Fibroblast of skin of right biceps (primary cell): ENCODE data around the gene NT5M.
"Not testable (repeated sequence)": the region's sequence is repeated elsewhere in the genome, so short reads cannot be mapped to it uniquely, and the experiment has no call there.

ENCODE experiments used
- DNase-seq: peaks from one replicate; pipeline ENCODE4 v3.0.0-alpha.2; 2013

The NT5M gene

DNA sequence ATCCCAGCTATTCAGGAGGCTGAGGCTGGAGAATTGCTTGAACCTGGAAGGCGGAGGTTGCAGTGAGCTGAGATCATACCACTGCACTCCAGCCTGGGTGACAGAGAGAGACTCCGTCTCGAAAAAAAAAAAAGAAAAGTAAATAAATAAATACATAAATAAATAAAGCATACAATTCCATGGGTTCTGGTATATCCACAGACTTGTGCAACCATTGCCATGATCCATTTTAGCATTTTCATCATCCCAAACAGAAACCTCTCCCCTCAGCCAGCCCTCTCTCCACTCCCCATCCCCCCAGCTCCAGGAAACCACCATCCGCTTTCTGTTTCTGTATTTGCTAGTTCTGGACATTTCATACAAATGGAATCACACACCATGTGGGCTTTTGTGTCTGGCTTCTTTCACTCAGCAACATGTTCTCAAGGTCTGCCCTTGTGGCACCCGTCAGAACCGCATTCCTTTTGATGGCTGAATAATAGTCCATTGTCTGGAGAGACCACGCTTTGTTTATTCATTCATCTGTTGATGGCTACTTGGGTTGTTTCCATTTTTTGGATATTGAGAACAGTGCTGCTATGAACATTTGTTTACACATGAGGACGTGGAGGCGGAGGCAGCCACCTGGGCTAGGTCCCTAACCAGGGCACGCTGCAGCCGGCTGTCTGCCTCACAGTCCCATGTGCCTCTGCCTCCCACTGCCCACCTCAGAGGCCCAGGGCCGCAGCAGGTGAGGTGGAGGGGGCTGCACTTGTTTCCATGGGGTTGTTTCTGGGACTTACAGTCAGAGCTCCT lies 76.2 kb downstream of the NT5M start:
- DNase-seq, result no peak

DNA sequence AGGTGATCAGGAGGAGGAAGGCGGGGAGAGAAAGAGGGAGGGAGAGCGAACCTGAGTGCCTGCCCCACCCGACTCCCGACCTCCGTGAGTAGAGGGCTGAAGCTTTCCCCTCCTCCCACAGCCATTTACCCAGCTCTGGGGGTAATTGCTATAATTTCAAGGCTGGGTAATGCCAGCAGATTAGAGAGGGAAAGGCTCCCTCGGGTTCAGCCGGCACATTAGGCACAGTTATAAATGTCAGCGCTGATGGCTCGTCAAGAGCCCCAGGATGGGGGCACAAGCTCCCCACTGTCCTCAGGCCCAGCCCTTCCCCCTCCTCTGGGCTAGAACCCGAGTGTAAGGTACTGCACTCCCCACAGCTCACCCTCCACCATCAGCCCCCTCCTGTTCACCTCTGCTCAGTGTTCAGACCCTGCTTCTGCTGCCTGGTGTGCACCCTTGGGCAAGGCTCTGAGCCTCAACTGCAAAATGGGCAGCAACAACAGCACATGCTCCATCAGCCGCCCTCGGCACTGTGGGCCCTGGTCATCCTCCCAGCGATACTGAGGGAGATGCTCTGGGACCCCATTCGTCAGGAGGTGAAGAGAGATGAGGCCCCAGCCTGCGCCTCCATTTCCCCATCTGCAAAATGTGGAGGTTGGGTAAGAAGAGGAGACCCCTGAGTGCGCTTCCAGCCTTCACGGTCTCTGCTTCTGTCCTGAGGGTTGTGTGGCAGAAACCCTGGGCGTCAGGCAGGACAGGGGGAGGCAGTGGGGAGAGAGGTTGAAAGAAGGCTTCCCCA lies 77.2 kb downstream of the NT5M start:
- DNase-seq, result no peak

DNA sequence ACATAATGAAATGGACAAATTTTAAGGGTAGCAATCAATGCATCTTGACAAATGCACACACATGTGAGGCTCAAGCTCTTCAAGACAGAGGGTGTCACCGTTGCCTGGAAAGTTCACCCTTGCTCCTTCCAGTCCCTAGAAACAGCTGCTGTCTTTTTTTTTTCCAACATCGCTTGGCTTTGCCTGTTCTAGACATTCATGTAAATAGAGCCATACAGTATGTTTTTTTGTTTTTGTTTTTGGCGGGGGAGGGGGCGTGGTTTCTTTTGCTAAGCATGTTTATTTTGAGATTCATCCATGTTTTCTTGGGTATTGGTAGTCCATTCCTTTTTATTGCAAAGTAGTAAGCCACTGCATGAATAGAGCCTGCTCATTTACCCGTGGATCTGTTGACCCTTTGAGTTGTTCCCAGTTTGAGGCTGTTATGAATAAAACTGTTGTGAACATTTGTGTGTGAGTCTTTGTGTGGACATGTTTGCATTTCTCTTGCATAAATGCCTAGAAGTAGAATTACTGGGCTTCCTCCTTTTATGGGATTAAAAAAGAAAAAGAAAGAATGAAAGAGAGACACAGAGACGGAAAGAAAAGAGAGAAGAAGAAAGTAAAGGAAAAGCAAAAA lies 78.4 kb downstream of the NT5M start:
- DNase-seq, result no peak

DNA sequence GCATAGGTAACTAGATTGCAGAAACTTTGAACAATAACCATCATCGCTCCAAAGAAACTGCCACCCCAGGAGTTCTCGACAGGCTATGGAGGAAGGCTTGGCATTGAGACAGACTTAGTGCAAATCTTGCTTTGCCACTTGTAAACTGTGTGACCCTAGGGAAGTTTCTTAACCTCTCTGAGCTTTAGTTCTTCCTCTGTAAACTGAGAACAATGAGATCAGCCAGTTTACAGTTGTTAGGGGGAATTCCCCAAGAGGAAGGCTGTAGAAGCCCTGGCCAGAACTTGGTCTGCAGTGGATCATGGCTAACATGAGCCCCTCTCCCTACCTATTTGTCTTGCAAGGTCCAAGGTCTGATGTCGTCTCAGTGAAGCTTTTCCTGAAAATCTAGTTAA lies 78.9 kb downstream of the NT5M start:
- no peak for DNase-seq

DNA sequence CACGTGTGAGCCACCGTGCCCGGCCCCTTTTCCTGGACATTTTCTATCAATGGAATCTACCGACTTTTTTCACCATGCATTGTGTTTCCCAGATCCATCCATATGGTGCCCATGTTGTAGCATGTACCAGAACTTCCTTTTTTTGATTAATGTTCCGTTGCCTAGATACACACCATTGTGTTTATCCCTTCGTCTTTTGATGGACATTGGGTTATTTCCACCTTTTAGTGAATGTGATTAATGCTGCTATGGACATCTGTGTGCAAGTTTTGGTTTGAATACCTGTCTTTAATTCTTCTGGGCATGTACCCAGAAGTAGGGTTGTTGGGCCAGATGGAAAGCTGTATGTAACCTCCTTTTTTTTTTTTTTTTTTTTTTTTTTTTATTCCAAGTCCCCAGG lies 79.8 kb downstream of the NT5M start:
- no peak for DNase-seq

DNA sequence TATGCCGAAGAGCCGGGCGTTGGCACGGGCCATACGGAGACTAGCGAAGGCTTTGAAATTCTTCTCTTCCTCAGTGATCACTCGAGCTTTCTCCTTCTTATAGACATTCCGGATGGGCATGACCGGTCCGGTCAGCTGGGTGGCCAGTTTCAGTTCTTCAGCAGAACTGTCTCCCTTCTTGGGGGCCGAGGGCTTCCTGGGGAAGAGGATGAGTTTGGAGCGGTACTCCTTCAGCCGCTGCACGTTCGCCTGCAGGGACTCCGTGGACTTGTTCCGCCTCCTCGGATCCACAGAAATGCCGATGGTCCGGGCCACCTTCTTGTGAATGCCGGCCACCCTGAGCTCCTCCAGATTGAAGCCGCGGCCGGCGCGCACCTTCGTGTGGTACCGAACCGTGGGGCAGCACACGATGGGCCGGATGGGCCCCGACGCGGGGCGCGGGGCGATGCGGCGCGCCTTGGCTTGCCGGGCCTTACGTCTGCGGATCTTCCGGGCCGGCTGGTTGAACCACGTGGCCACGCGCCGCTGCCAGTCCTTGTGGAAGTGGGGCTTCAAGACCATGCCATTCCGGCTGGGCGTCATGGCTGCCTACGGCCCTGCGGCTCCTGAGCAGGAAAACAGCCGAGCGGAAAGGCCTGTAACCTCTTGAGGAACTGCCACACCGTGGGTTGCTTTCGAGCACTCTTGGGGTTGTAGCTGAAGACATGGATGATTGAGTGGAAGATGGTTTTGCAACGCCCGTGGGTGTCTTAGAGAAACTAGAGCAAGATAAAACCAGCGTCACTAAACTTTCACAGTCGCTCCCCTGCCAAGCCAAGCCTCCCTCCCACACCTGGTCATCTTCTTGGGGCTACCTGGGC lies 80.5 kb downstream of the NT5M start:
- not testable (repeated sequence) for DNase-seq

DNA sequence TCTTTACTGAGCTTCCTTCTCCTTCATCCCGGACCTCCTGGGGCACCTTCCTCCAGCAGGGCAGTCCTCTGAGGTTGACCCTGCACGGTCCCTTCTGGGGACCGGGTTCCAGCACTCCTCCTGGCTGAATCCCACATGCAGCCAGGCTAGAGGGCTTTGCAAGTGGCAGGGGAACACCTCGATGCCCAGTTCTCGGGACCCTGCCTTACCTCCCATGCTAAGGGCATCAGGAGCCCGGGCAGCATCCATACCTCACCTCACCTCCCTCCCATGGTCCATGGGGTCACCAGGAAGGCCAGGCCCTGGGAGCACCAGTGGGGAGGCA lies 81.1 kb downstream of the NT5M start:
- DNase-seq, result no peak

DNA sequence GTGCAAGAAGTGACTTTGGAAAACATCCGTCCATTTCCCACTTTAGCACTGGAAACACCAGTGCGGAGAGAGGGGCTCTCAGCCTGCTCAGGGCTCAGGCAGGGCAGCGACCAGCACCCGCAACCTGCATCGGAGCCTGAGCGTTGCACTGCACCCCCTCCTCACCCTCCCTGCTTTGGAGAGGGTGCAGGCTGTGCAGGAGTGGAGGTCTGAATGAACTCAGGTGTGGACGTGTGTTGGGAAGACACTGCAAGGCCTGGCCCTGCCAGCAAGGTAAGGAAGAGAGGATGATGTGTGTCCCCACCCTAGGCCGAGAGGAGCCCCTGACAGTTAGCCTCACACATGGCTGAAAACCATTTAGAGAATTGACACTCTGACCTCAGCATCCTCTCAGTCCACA lies 81.8 kb downstream of the NT5M start:
- DNase-seq, result no peak

DNA sequence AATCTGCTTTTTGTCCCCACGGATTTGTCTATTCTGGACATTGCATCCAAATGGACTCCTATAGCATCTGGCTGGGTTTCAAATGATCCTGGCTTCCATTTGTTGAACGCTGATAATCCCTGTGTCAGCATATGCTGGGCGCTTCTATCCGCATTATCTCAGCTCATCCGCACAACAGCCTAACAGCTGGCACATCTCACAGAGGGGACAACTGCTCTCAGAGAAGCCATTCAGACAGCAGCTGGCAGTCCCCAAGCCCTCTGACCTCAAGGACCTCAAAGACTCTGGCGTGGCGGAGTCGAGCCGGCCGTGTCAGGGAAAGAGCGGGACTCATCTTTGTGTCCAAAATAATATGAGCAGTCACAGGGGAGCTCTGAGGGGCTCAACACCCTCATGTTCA lies 82.3 kb downstream of the NT5M start:
- DNase-seq, result no peak

DNA sequence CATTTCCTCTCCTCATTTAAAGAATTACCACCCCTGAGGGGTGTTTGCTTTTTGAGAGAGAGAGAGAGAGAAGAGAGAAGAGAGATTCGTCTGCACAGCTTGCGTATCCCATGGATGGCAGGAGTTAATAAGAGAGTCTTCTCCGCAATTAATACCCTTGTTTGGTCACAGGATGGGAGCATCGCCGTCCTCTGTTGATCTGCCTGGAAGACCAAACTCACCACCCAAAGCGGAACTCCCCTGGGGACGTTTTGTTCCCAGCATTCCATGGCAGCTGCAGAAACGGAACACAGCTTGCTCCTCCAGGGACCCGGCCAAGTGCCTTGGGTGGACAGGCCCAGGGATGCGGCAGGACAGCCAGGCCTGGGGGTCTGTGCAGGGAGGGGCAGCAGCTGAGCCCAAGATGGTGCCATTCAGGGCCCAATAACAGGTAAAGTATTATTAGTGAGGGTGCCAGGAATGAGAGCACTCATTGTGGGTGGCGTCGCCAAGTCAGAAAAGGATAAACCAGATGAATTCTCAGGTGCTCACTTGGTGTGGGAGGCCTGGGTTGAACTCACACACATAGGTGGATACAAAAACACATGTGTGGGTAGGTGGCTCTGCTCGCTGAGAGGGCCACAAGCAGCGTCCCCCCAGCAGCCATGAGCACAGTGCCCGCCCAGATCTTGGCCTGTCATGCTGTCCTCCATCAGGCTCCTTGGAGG lies 83.1 kb downstream of the NT5M start:
- no peak for DNase-seq

DNA sequence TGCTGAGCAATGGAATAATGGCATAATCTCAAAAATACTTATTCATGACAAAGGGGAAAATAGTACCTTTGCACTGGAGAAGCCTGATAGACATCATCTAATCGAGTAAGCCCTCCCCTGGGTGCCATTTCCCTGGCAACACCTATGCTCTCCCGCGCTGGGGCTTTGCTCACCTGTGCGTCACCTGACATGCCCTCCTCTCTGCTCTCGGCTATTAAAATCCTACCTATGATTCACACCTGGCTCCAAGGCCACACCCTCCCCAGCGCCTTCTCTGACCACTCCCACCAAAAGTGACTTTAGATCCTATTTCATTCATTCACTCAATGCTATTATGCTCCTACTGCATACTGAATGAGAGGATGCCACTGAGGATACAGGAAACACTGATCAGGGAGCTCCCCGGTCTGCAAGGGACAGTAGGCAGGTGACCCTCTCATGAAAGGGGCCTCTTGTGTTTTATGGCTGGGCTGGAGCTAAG lies 83.9 kb downstream of the NT5M start:
- no peak for DNase-seq

DNA sequence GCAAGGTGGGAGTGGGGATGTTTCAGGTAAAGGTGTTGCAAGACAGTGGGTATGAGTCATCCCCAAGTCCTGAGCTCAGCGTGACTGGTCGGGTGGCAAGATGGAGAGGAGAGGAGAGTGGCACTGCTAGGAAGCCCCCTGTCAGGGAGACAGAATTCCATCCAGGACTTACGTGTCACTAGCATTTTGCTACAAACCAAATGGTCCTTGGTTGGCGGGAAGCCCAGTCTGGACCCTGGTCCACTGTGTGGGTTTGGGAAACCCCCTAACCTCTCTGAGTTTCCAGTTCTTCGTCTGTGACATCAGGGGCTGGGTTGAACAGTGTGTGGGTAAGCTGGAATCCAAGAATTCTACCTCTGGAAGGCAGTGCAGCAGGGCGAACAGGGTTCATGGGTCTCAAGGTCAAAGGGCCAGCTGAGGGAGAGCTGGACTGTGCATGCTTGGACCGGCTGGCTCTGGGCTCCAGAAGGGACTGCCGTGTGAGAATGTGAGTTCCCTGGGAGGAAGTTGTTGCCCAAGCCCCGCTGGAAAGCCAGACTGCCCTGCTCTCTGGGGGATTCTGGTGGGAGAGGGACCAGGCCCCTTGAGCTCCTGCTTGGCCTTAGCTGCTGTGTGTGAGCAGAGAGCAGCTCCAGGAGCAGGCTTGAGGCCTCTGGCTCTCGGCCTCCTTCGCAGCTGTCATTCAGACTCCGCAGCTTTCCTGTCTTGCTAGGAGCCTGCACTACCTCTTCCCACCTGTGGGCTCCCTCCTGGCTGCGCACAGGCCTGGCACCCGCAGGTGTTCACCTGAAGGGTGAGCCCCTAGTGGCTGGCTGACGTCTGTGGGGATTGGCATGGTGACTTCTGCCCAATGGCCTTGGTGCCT lies 84.6 kb downstream of the NT5M start:
- no peak for DNase-seq

DNA sequence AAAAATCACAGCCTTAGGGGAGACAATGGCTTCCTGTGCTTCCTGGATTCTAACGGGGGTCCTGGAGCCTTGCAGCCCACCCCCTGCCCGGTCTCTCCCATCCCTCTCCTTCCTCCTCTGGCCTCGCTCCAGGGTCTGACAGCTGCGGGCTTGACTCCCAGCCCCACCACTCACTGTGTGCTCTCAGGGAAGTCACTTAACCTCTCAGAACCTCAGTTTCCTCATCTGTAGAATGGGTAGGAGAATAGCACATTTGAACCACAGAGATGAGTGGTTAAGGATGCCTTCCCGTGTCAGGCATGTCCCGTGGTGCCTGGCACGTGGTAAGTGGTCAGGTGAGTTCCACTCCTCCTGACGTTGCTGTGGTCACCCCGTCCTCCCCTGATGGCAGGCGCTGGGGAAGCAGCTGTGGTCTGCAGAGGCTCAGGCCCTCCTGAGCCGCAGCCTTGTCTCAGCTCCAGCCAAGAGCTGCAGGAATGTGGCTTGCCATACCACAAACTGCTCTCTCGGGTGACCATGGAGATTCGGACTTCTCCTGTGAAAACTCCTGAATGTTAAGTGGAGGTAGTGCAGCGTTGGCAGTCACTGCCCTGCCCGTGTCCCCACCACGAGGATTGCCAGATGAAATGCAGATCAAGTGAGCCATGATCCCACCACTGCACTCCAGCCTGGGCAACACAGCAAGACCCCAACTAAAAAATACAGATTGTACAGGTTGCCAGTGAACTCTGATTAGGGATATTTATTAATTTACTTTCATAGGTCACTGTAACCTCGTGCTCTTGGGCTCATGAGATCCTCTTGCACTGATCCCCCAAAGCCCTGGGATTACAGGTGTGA lies 85.7 kb downstream of the NT5M start:
- DNase-seq, result no peak

DNA sequence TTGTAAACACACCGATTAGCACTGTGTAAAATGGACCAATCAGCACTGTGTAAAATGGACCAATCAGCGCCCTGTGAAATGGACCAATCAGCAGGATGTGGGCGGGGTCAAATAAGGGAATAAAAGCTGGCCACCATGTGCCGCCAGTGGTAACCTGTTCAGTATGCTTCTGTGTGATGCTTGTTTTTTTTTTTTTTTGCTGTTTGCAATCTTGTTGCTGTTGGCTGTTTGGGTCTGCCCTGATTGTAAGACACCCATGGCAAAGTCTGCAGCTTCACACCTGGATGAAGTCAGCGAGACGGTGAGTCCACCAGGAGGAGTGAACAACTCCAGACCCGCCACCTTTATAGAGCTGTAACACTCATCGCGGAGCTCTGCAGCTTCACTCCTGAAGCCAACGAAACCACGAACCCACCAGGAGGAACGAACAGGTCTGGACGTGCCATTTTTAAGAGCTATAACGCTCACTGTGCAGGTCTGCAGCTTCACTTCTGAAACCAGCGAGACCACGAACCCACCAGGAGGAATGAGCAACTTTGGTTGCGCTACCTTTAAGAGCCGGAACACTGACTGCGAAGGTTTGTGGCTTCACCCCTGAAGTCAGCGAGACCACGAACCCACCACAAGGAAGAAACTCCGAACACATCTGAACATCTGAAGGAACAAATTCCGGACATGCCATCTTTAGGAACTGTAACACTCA lies 88.6 kb downstream of the NT5M start:
- no peak for DNase-seq

DNA sequence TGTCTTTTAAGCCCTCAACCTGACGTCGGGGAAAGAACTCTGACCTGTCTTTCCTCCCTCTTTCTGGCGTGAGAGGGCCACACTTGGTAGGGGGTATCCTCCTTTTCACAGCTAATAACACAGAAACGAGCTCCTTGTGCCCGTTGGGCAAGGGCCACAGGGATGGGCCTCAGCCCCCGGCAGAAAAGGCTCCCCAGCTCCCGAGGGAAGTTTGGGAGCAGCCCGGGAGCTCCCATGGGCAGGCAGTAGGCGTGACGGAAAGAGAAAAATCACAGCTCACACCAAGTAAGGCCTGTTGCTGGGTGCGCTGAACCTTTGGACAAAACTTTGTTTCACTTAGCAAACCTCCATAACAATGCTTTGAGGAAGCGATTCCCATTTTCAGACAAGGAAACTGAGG lies 90.8 kb downstream of the NT5M start:
- no peak for DNase-seq

DNA sequence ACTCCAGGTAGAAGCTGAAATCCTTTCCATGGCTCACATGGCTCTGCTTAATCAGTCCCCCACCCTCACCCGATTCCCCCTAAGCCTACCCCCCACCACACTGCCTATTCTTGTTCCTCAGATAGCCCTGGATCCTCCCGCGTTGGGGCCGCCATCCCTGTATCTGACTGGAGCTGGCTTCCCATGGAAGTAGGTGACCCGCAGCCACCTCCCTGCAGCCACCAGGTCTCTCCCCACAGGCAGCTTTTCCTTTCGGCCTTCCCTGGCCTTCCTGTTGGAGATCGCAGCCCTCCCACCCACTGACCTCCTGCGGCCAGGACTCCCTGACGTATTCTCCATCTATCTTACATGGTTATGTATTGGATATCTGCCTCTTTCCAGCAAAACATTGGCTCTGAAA lies 91.3 kb downstream of the NT5M start:
- no peak for DNase-seq

DNA sequence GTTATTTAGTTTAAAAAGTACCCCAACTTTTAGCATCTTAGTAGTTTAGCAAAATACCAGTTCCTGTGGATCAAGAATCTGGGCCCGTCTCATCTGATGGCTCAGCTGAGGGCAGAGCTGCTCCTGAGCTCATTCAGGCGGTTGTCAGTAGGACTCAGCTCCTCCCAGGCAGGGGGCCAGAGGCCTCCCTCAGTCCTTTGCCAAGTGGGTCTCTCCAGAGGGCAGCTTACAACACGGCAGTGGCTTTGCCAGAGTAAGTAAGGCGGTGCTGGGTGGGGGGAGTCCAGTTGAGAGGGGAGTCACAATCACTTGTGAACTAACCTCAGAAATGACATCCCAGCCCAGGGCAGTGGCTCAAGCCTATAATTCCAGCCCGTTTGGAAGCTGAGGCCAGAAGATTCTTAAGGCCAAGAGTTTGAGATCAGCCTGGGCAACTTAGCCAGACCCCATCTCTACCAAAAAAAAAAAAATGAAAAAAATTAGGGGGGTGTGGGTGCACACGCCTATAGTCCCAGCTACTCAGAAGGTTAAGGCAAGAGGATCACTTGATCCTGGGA lies 92.2 kb downstream of the NT5M start:
- DNase-seq, result no peak

DNA sequence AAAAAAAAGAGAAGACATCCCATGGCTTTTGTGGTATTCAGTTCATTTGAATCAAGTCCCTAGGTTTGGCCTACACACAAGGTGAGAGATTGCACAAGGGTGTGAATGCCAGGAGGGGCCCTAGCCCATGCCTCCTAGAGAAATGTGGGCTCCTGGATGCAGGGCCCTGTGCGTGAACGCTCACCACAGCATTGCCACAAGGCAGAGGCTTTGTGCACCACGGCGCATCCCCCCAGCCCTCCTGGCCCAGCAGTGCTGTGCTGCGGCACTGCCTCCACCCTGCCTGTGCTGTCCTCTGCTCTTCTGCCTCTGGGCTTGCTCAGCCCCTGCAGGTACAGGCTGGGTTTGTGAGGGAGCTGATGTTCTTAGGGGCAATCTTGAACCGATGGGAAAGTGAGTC lies 92.7 kb downstream of the NT5M start:
- DNase-seq, result no peak
